Fibroblast of pulmonary artery (primary cell): ENCODE data around the gene ATG14.
"Not testable (repeated sequence)": the region's sequence is repeated elsewhere in the genome, so short reads cannot be mapped to it uniquely, and the experiment has no call there.

Source experiments
- DNase-seq: peaks from one replicate; pipeline ENCODE4 v3.0.0-alpha.2; 2010; ENCODE audit warnings: low read depth
- H3K4me3 ChIP-seq: replicated peaks from 2 replicates; pipeline ENCODE4 v1.5.1; 2011; ENCODE audit warnings: low read depth, mild to moderate bottlenecking, control low read depth, low read length, moderate library complexity
- CTCF ChIP-seq: IDR thresholded peaks from 2 replicates; pipeline ENCODE4 v1.5.1; 2011; ENCODE audit warnings: mild to moderate bottlenecking, control low read depth, low read length, inconsistent platforms; ENCODE audit errors: missing control alignments

ATG14 gene

GRCh38 chr14:55423969-55424368 is 12.3 kb upstream of the ATG14 start:
- no peak for TF ChIP-seq CTCF
- H3K4me3 ChIP-seq = no peak overlapping the region
- no peak for DNase-seq

DNA sequence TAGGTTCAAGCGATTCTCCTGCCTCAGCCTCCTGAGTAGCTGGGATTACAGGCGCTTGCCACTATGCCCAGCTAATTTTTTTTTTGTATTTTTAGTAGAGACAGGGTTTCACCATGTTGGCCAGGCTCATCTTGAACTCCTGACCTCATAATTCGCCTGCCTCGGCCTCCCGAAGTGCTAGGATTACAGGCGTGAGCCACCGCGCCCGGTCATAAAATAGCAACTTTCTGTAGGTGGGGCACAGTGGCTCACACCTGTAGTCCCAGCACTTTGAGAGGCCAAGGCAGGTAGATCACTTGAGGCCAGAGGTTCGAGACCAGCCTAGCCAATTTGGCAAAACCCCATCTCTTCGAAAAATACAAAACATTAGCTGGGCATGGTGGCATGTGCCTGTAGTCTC is 10.7 kb upstream of the ATG14 start:
- DNase-seq = not testable (repeated sequence)

GRCh38 chr14:55419663-55420062 is 8.0 kb upstream of the ATG14 start:
- no peak overlapping the region for H3K4me3 ChIP-seq
- no peak for TF ChIP-seq CTCF
- no peak for DNase-seq

More for the DNA sequence above, 10.7 kb upstream of the ATG14 start:
- not testable (repeated sequence) for H3K4me3 ChIP-seq

GRCh38 chr14:55418411-55418810 is 6.8 kb upstream of the ATG14 start:
- no peak for DNase-seq
- no peak overlapping the region for H3K4me3 ChIP-seq
- no peak for TF ChIP-seq CTCF

DNA sequence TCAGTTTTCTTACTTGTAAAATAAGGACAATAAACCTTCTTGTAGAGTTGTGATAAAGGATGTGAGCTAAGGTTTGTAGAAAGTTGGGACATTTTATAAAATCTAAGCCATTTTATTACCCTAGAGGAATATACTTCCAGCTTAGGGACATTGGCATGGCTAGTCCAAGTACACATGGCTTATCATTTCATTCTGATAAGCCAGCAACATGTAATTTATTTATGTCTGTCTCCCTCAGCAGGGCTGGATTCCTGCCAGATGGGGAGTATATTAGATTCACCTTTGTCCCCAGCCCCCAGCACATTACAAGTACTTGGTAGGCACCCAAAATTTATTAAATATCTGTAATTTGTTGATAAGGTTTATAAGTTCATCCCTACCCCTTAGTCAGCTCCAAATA is 6.3 kb upstream of the ATG14 start:
- DNase-seq = no peak
- no peak overlapping the region for H3K4me3 ChIP-seq
- TF ChIP-seq CTCF = no peak

- DNase-seq = peak; percentile 22
- no peak overlapping the region for H3K4me3 ChIP-seq
- peak; percentile 45 for TF ChIP-seq CTCF
Measured at GRCh38 chr14:55416866-55417265, 5.2 kb upstream of the ATG14 start.

- no peak overlapping the region for H3K4me3 ChIP-seq
- TF ChIP-seq CTCF = no peak
- DNase-seq = no peak
Measured at GRCh38 chr14:55414551-55414950, 2.9 kb upstream of the ATG14 start.

DNA sequence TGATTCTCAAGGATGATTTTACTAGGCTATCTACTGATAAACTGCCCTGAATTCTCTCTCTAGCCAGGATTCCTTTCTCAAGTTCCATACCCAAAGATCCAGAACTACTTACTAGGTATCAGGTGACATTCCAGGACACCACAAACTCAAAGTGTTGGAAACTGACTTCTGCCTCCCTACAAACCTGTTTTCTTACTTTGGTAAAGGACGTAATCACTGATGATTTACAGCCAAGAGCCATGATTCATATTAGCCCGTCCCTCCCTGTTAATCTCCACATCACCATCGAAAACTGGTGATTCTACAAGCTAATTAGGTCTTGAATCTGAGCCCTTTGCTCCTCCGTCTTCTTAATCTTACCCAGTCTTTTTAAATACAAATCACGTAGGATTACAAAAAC is 1.0 kb upstream of the ATG14 start:
- no peak for TF ChIP-seq CTCF
- no peak overlapping the region for H3K4me3 ChIP-seq
- no peak for DNase-seq
